ENCODE results near the gene MED12L.
A peak's percentile ranks its signal among the peaks of the same experiment; 100 is the strongest.
"Not testable (repeated sequence)": the region's sequence is repeated elsewhere in the genome, so short reads cannot be mapped to it uniquely, and the experiment has no call there.

The MED12L gene

GRCh38 chr3:151085227-151085888 is at the start of gene MED12L:
Gene MED12L, plus strand, starts transcription at chr3:151085664. Its CDS starts 1,263 bp downstream, at chr3:151086927.
- peak in 1 of 2 donors; percentile 9 for DNase-seq (ENCODE audit: low read depth in 2 of 2)

GRCh38 chr3:151037746-151038477 is 47.6 kb upstream of the MED12L start:
- DNase-seq (ENCODE audit: low read depth in 2 of 2): no peak

- DNase-seq (ENCODE audit: low read depth in 2 of 2): no peak
Measured at GRCh38 chr3:151044706-151045105, 40.8 kb upstream of the MED12L start.

GRCh38 chr3:151047636-151048035 is 37.8 kb upstream of the MED12L start:
- no peak for DNase-seq (ENCODE audit: low read depth in 2 of 2)

- DNase-seq (ENCODE audit: low read depth in 2 of 2): no peak
Measured at GRCh38 chr3:151051533-151051932, 33.9 kb upstream of the MED12L start.

- no peak for DNase-seq (ENCODE audit: low read depth in 2 of 2)
Measured at GRCh38 chr3:151052346-151052745, 33.1 kb upstream of the MED12L start.

- DNase-seq (ENCODE audit: low read depth in 2 of 2): no peak
Measured at GRCh38 chr3:151052756-151053155, 32.7 kb upstream of the MED12L start.

- no peak for DNase-seq (ENCODE audit: low read depth in 2 of 2)
Measured at GRCh38 chr3:151058740-151059139, 26.7 kb upstream of the MED12L start.

GRCh38 chr3:151062611-151063010 is 22.9 kb upstream of the MED12L start:
- DNase-seq (ENCODE audit: low read depth in 2 of 2): no peak

- no peak for DNase-seq (ENCODE audit: low read depth in 2 of 2)
Measured at GRCh38 chr3:151067158-151067557, 18.3 kb upstream of the MED12L start.

- not testable (repeated sequence) for DNase-seq (ENCODE audit: low read depth in 2 of 2)
Measured at GRCh38 chr3:151072842-151073241, 12.6 kb upstream of the MED12L start.

- DNase-seq (ENCODE audit: low read depth in 2 of 2): no peak
Measured at GRCh38 chr3:151074256-151074655, 11.2 kb upstream of the MED12L start.

GRCh38 chr3:151075869-151076562 is 9.4 kb upstream of the MED12L start:
- DNase-seq (ENCODE audit: low read depth in 2 of 2): no peak

GRCh38 chr3:151076626-151077025 is 8.8 kb upstream of the MED12L start:
- DNase-seq (ENCODE audit: low read depth in 2 of 2): no peak

- not testable (repeated sequence) for DNase-seq (ENCODE audit: low read depth in 2 of 2)
Measured at GRCh38 chr3:151081082-151081481, 4.4 kb upstream of the MED12L start.

GRCh38 chr3:151082880-151083838 is 2.3 kb upstream of the MED12L start:
- no peak for DNase-seq (ENCODE audit: low read depth in 2 of 2)

GRCh38 chr3:151084893-151085226 is 604 bp upstream of the MED12L start:
- DNase-seq (ENCODE audit: low read depth in 2 of 2): no peak

- DNase-seq (ENCODE audit: low read depth in 2 of 2): no peak
Measured at GRCh38 chr3:151085889-151086483, 522 bp downstream of the MED12L start.

- peak; percentile 26 to 27 for DNase-seq (ENCODE audit: low read depth in 2 of 2)
Measured at GRCh38 chr3:151086484-151087456, 1.3 kb downstream of the MED12L start.

GRCh38 chr3:151087648-151088047 is 2.2 kb downstream of the MED12L start:
- DNase-seq (ENCODE audit: low read depth in 2 of 2): no peak
